Mucosa of rectum (tissue), 2 donors: ENCODE results near the gene ZNF484.
"Not testable (repeated sequence)": the region's sequence is repeated elsewhere in the genome, so short reads cannot be mapped to it uniquely, and the experiment has no call there.

ENCODE experiments used
- H3K27ac ChIP-seq, 2 donors: one replicate each; pipeline ENCODE4 v1.7.0; 2013; ENCODE audit warnings: inconsistent platforms in 2 of 2, low read depth in 2 of 2, low read length in 2 of 2
- H3K27me3 ChIP-seq, 2 donors: one replicate each; pipeline ENCODE4 v1.7.0; 2013; ENCODE audit warnings: low read length in 2 of 2; ENCODE audit not compliant: control insufficient read depth in 2 of 2, insufficient read depth in 2 of 2
- H3K36me3 ChIP-seq, 2 donors: one replicate each; pipeline ENCODE4 v1.7.0; 2013; ENCODE audit warnings: low read length in 2 of 2; ENCODE audit not compliant: control insufficient read depth in 2 of 2, insufficient read depth in 2 of 2
- H3K4me1 ChIP-seq, 2 donors: one replicate each; pipeline ENCODE4 v1.7.0; 2013; ENCODE audit warnings: low read length in 2 of 2, mild to moderate bottlenecking in 1 of 2; ENCODE audit not compliant: control insufficient read depth in 2 of 2, insufficient read depth in 2 of 2
- H3K4me3 ChIP-seq, 2 donors: one replicate each; pipeline ENCODE4 v1.7.0; 2013; ENCODE audit warnings: low read length in 2 of 2
- H3K9ac ChIP-seq, 2 donors: one replicate each; pipeline ENCODE4 v1.7.0; 2013; ENCODE audit warnings: low read length in 2 of 2, low read depth in 1 of 2, mild to moderate bottlenecking in 1 of 2
- H3K9me3 ChIP-seq, 2 donors: one replicate each; pipeline ENCODE4 v1.7.0; 2013; ENCODE audit warnings: low read length in 2 of 2; ENCODE audit not compliant: control insufficient read depth in 2 of 2
- donor health status: healthy.
- donor health status: Normal muscosa, but diverticular disease.

The ZNF484 gene

DNA sequence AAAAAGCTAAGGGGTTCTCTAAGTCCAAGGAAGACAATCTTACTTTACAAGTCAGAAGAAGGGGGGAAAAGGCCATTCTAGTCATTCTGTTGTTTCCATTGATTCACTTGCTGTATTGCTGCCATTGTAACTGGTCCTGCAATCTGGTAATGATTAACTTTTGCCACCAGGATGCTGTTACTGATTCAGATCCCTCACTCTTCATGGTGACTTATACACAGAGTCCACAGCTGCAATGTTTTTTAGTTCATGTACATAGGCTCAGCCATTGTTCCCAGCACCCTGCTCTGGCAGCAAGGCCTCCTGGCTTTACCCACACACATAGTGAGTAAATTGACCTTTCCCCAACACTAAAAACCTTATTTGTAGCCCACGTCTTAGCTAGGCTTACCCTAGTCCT is 57.9 kb downstream of the ZNF484 start:
- H3K4me1 ChIP-seq, H3K36me3 ChIP-seq, H3K9me3 ChIP-seq, H3K9ac ChIP-seq, H3K27me3 ChIP-seq, H3K4me3 ChIP-seq, H3K27ac ChIP-seq: not testable (repeated sequence)

DNA sequence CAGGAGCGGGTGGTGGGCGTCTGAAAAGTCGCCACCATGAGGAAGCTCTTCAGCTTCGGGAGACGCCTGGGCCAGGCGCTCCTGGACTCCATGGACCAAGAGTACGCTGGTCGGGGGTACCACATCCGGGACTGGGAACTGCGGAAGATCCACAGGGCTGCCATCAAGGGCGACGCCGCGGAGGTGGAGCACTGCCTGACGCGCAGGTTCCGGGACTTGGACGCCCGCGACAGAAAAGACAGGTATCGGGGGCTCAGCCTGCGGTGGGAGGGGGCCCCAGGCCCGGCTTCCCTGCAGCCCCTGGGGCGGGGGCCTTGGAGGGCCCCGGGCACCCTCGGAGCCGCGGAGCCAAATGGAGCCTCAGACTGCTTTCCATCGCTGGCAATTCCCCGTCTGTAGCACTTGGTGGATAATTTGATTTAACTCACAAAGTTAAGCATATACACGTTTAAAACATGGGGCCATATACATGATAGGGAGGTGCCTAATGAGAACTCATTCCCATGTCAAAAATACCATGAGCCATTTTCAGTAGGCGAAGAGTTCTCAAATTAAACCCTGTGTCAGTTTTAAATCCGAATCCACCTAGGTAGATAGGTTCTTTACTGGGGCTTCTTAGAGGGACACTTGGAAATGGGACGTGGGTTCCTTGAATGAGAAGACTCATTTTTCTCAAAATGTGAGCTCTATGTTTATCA is 68.1 kb downstream of the ZNF484 start:
- H3K4me1 ChIP-seq, H3K9ac ChIP-seq, H3K36me3 ChIP-seq, H3K27ac ChIP-seq, H3K4me3 ChIP-seq, H3K9me3 ChIP-seq: not testable (repeated sequence)
- peaks cover 54 to 67% of the 10 kb centered on the region in 2 donors for H3K27me3 ChIP-seq

DNA sequence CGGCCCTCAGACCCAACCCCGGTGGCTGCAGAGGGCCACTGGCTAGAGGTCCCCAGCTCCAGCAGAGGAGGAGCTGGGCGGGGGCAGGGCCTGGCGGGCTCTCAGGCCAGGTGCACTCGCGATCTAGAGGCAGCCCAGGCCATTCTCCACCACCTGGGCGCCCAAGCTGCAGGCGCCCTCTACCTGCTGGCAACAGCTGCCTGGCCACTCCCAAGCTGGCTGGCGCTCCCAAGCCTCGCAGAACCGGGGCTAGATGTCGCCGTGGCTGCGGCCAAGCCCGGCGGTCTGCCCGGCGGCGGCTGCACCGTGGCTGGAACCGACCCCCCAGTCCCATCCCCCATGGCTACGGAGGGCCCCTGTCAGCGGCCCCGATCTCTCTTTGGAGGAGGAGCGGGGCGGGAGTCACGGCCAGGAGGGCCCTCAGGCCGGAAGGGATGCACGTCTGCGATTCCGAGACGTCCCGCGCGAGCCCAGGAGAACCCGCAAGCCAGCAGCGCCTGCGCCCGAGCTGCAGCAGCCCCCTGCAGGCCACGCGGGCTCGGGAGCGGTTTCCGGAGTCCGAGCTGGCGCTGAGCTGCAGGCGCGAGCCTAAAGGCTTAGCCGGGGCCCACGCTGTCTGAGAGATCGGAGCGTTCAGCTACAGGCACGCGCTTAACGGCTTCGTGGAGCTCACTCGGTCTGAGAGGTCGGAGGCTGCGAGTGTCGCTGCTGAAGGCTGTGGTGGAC is 68.9 kb downstream of the ZNF484 start:
- no peak overlapping the region for H3K27ac ChIP-seq
- peaks cover 0 to 7% of the 10 kb centered on the region in 2 donors for H3K4me1 ChIP-seq
- no peaks in the 10 kb centered on the region for H3K9me3 ChIP-seq
- no peaks in the 10 kb centered on the region for H3K36me3 ChIP-seq
- H3K9ac ChIP-seq = peak overlapping the region in 1 of 2 donors; percentile 17
- H3K4me3 ChIP-seq = peak overlapping the region; percentile 41 to 48
- peaks cover 59 to 76% of the 10 kb centered on the region in 2 donors for H3K27me3 ChIP-seq

DNA sequence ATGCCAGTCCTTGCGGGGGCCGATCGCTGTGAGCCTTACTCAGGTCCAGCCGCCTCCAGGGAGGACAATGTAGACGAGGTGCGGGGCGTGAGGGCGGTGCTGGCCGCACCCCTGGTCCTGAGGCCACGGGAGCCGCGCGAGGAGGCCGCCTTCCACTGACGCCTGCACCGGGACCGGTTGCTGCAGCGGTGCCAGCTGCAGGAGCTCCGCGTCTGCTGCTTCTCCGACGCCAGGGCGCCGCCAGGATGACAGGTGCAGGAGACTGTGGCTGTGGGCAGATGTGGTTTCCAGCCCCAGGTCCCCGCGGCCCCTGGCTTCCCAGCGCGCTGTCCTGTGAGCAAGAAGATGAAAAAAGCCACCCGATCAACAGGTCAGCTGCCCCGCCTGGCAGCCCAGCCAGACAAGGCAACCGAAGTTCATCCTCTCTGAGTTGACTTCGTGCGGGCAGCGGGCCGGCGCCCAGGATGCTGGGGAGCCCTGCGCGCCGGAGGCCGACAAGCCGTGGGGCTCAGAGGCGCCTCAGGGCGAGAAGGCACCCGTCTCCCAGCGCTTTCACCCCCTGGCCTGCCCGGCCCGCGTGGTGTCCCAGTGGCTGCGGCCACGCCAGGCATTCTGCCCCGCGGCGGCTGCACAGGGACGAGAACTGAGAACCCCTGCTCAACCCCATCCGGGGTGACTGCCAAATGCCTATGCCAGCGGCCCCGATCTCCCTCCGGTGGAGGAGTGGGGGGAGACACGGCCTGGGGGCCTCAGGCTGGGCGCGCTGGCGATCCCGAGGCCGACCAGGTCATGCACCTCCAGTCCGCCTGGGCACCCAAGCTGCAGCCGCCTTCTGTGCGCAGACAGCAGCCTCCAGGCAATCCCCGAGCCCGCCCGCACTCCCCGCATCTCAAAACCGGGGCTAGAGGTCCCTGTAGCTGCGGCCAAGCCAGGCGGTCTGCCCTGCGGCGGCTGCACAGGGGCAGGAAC is 69.8 kb downstream of the ZNF484 start:
- H3K4me3 ChIP-seq = no peak overlapping the region
- no peak overlapping the region for H3K27ac ChIP-seq
- H3K9ac ChIP-seq = no peak overlapping the region
- peaks cover 0 to 7% of the 10 kb centered on the region in 2 donors for H3K4me1 ChIP-seq
- H3K27me3 ChIP-seq = peaks cover 59 to 73% of the 10 kb centered on the region in 2 donors
- no peaks in the 10 kb centered on the region for H3K36me3 ChIP-seq
- no peaks in the 10 kb centered on the region for H3K9me3 ChIP-seq

DNA sequence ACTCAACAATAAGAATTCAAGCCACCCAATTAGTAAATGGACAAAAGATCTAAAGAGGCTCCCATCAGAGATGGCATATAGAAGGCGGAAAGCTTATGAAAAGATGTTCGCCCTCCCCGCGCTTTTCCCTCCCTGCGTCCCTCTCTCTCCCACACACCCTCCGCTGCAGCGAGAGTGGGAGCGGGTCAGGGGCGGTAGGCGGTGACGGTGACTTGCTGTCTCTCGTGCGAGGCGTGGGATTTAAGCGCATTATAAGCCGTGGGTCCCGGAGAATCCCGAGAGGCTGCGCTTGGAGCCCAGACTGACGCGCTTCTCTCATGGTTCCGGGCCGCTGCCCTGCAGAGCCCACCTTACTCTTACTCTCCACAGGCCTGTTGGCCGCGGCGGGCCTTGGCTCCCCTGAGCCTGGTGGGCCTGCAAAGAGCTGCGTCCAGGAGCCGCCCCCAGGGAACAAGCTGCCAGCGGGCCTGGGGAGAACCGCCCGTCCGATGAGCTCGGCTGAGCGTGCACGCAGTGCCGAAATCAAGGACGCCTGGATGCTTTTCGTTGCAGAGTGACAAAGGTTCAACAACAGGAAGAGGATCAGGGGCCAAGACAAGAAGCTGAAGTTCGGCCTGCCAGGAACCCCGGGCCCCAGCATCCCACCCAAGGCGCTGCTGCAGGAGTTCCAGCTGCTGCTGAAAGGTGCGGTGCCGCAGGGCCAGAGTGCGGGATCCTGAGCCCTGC is 70.6 kb downstream of the ZNF484 start:
- Histone ChIP-seq H3K4me3 (no peak overlapping the region), H3K9me3 (no peaks in the 10 kb centered on the region)

DNA sequence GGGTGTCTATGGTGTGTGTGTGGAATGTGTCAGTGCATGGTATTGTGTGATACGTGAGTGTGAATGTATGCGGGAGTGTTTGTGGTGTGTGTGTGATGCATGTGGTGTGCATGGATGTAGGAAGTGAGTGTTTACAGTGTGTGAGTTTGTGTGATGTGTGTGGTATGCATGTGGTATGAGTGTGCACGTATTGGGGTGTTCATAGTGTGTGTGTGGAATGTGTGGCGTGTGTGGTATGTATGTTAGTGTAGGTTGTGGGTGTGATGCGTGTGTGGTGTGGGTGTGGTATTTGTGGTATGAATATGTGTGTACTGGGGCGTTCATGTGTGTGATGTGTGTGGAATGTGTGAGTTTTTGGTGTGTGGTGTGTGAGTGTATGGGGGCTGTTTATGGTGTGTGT is 73.1 kb downstream of the ZNF484 start:
- Histone ChIP-seq H3K27me3 (peaks cover 49 to 51% of the 10 kb centered on the region in 2 donors), H3K36me3 (no peaks in the 10 kb centered on the region), H3K9ac (no peak overlapping the region), H3K27ac (no peak overlapping the region), H3K9me3 (no peaks in the 10 kb centered on the region), H3K4me3 (no peak overlapping the region), H3K4me1 (peaks cover 0 to 7% of the 10 kb centered on the region in 2 donors)

More for the DNA sequence above, 70.6 kb downstream of the ZNF484 start:
- Histone ChIP-seq H3K36me3 (no peaks in the 10 kb centered on the region), H3K9ac (no peak overlapping the region), H3K27me3 (peaks cover 59 to 67% of the 10 kb centered on the region in 2 donors), H3K27ac (no peak overlapping the region), H3K4me1 (peaks cover 0 to 7% of the 10 kb centered on the region in 2 donors)

DNA sequence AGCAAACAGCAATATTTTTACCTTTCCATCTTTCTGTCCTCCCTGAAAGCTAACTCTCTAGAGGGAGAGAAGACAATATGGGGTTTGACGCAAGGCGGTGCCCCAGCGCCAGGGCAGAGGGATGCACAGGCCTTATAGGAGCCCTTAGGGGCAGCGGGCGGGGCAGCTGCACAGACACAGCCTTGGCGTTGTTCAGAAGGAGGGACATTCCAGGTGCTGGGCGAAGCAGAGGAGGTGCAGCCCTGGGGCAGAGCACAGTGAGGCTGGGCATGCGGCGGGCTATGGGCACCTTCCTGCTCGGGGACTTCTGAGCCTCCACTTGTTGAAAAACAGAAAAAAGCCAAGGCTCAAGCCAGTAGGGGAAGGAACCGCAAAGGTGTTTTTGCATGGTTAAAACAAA is 79.5 kb downstream of the ZNF484 start:
- H3K4me3 ChIP-seq = no peak overlapping the region
- no peak overlapping the region for H3K9ac ChIP-seq
- no peaks in the 10 kb centered on the region for H3K9me3 ChIP-seq
- no peaks in the 10 kb centered on the region for H3K4me1 ChIP-seq
- no peak overlapping the region for H3K27ac ChIP-seq
- H3K36me3 ChIP-seq = no peaks in the 10 kb centered on the region
- H3K27me3 ChIP-seq = peaks cover 11 to 21% of the 10 kb centered on the region in 2 donors

DNA sequence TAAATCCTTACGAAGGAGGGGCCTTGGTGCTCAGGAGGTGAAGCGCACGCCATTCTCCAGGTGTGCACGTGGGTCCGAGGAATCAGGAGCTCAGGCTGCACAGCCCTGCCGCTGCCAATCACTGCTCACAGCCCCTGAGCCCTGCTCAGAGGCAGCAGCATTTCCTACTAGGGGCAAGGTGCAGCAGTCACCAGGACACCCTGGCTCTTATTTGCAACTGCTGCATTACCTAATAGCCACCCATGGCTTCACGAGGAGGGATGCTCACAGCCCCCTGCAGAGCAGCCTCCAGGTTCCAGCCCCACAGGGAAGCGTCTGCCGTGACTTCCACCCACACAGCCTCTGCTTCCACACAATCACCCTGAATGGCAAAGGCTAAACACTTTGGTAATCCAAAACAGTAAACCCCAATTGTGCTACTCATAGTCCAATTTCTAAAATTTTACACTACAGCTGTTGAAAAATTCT is 81.5 kb downstream of the ZNF484 start:
- H3K36me3 ChIP-seq, H3K27ac ChIP-seq, H3K9ac ChIP-seq, H3K4me1 ChIP-seq, H3K4me3 ChIP-seq, H3K9me3 ChIP-seq: not testable (repeated sequence)
- peaks cover 8 to 21% of the 10 kb centered on the region in 2 donors for H3K27me3 ChIP-seq

DNA sequence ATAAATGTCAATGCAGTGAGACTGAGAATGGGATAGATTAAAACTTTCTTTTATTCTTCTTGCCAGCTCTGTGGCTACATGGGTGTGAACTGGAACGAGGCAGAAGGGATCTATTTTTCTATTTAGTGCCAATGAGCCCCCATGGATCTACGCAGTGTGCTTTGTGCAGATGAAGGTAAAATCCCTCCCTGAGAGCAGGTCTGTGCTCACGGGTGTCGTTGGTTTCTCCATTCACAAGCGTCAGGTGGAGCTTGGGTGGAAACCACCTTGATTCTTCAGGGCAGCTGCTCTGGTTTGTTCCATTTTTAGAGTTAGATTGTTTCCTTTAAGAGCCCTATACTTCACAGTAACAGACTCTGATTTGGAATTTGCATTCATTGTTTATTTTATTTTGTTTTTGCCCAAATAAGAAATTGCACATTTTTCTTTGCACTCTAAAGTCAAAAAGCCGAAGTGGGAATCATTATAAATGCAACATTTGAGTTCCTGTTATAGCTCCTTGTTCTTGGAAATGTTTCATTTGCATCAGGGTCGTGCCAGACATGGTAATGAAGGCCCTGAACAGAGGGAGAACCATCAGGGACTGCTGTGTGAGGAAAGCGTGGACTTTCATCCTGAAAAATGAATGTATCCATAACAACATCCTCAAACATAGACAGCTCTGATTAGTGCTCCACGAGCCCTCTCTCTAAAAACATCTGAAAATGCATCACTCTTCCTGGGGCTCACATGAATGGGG is 82.1 kb downstream of the ZNF484 start:
- no peak overlapping the region for H3K27ac ChIP-seq
- peaks cover 8 to 21% of the 10 kb centered on the region in 2 donors for H3K27me3 ChIP-seq
- H3K9ac ChIP-seq = no peak overlapping the region
- H3K4me1 ChIP-seq = no peaks in the 10 kb centered on the region
- no peaks in the 10 kb centered on the region for H3K9me3 ChIP-seq
- no peak overlapping the region for H3K4me3 ChIP-seq
- H3K36me3 ChIP-seq = no peaks in the 10 kb centered on the region
